Stomach (tissue), 4 donors: ENCODE measurements around the gene ABCC5.

ENCODE experiments used
- EP300 ChIP-seq: sonication (generic); formaldehyde crosslinking; IDR thresholded peaks from one replicate; pipeline ENCODE4 v1.6.1; 2017; ENCODE audit warnings: antibody characterized with exemption
- POLR2AphosphoS5 ChIP-seq, 3 donors: sonication (generic); formaldehyde crosslinking; IDR thresholded peaks; one replicate each; pipeline ENCODE4 v1.6.1; 2016; ENCODE audit warnings: antibody characterized with exemption in 3 of 3

- no peak for TF ChIP-seq EP300
- peak in 2 of 3 donors; percentile 33 to 46 for TF ChIP-seq POLR2AphosphoS5 (IDR thresholded peaks at IDR 0.05)
Measured at GRCh38 chr3:184005941-184006507, 11.7 kb downstream of the ABCC5 start.
